ENCODE measurements around the gene MMP26.
"Not testable (repeated sequence)": the region's sequence is repeated elsewhere in the genome, so short reads cannot be mapped to it uniquely, and the experiment has no call there.

Gene MMP26

GRCh38 chr11:4697585-4697984, 7.0 kb upstream of the MMP26 start, which contains the start of gene OR51E2:
Gene OR51E2, minus strand, starts transcription at chr11:4697853. Its CDS starts 15,142 bp downstream, at chr11:4682711.
- Mint-ChIP-seq H3K4me3 (no peak within 1 kb of the TSS), H3K9me3 (no peaks in the 10 kb centered on the region)

GRCh38 chr11:4699697-4700435, 4.7 kb upstream of the MMP26 start:
- H3K27ac Mint-ChIP-seq, result no peak overlapping the region
- H3K4me3 Mint-ChIP-seq, result no peak overlapping the region
- H3K36me3 Mint-ChIP-seq, result no peaks in the 10 kb centered on the region
- DNase-seq (ENCODE audit: low spot score in 2 of 2) (no peak), ATAC-seq (ENCODE audit: low read depth) (no peak)
- H3K27me3 Mint-ChIP-seq, result peaks cover 4% of the 10 kb centered on the region
- H3K9me3 Mint-ChIP-seq, result no peaks in the 10 kb centered on the region
- no peaks in the 10 kb centered on the region for H3K4me1 Mint-ChIP-seq

More at GRCh38 chr11:4697585-4697984, 7.0 kb upstream of the MMP26 start, which contains the start of gene OR51E2:
- no peaks in the 10 kb centered on the region for H3K36me3 Mint-ChIP-seq
- peaks cover 4% of the 10 kb centered on the region for H3K27me3 Mint-ChIP-seq
- no peak for ATAC-seq (ENCODE audit: low read depth)
- H3K27ac Mint-ChIP-seq, result no peak within 1 kb of the TSS
- DNase-seq (ENCODE audit: low spot score in 2 of 2), result no peak
- H3K4me1 Mint-ChIP-seq, result no peaks in the 10 kb centered on the region

- Mint-ChIP-seq H3K4me1 (no peaks in the 10 kb centered on the region), H3K4me3 (no peak overlapping the region), H3K36me3 (no peaks in the 10 kb centered on the region), H3K27me3 (peaks cover 4% of the 10 kb centered on the region), H3K9me3 (no peaks in the 10 kb centered on the region), H3K27ac (no peak overlapping the region)
- no peak for ATAC-seq (ENCODE audit: low read depth)
- no peak for DNase-seq (ENCODE audit: low spot score in 2 of 2)
Observed at GRCh38 chr11:4700436-4700820, 4.2 kb upstream of the MMP26 start.

GRCh38 chr11:4704790-4705334, 278 bp downstream of the MMP26 start:
- ATAC-seq (ENCODE audit: low read depth) (no peak), DNase-seq (ENCODE audit: low spot score in 2 of 2) (no peak)
- Mint-ChIP-seq H3K27ac (no peak overlapping the region), H3K27me3 (peaks cover 9% of the 10 kb centered on the region), H3K4me3 (no peak overlapping the region), H3K9me3 (no peaks in the 10 kb centered on the region), H3K4me1 (no peaks in the 10 kb centered on the region), H3K36me3 (no peaks in the 10 kb centered on the region)

- ATAC-seq (ENCODE audit: low read depth) (no peak), DNase-seq (ENCODE audit: low spot score in 2 of 2) (no peak)
- no peak overlapping the region for H3K4me3 Mint-ChIP-seq
- no peaks in the 10 kb centered on the region for H3K9me3 Mint-ChIP-seq
- H3K36me3 Mint-ChIP-seq, result no peaks in the 10 kb centered on the region
- H3K27me3 Mint-ChIP-seq, result peaks cover 12% of the 10 kb centered on the region
- H3K4me1 Mint-ChIP-seq, result no peaks in the 10 kb centered on the region
- H3K27ac Mint-ChIP-seq, result no peak overlapping the region
Observed at GRCh38 chr11:4713241-4713640, 8.7 kb downstream of the MMP26 start.

GRCh38 chr11:4714300-4714699, 9.7 kb downstream of the MMP26 start:
- no peak overlapping the region for H3K4me3 Mint-ChIP-seq
- H3K9me3 Mint-ChIP-seq, result no peaks in the 10 kb centered on the region
- H3K4me1 Mint-ChIP-seq, result no peaks in the 10 kb centered on the region
- peaks cover 17% of the 10 kb centered on the region for H3K27me3 Mint-ChIP-seq
- H3K36me3 Mint-ChIP-seq, result no peaks in the 10 kb centered on the region
- no peak for ATAC-seq (ENCODE audit: low read depth)
- no peak for DNase-seq (ENCODE audit: low spot score in 2 of 2)
- no peak overlapping the region for H3K27ac Mint-ChIP-seq

- H3K36me3 Mint-ChIP-seq; ATAC-seq (ENCODE audit: low read depth); H3K4me3 Mint-ChIP-seq; H3K9me3 Mint-ChIP-seq; H3K27me3 Mint-ChIP-seq; DNase-seq (ENCODE audit: low spot score in 2 of 2); H3K27ac Mint-ChIP-seq; H3K4me1 Mint-ChIP-seq: not testable (repeated sequence)
Observed at GRCh38 chr11:4722616-4723534, 18.3 kb downstream of the MMP26 start.

GRCh38 chr11:4727171-4727570, 22.6 kb downstream of the MMP26 start:
- H3K4me1 Mint-ChIP-seq, result no peaks in the 10 kb centered on the region
- peaks cover 5% of the 10 kb centered on the region for H3K27me3 Mint-ChIP-seq
- no peaks in the 10 kb centered on the region for H3K36me3 Mint-ChIP-seq
- no peak overlapping the region for H3K4me3 Mint-ChIP-seq
- DNase-seq (ENCODE audit: low spot score in 2 of 2), result no peak
- H3K9me3 Mint-ChIP-seq, result no peaks in the 10 kb centered on the region
- ATAC-seq (ENCODE audit: low read depth), result no peak
- H3K27ac Mint-ChIP-seq, result no peak overlapping the region

- ATAC-seq (ENCODE audit: low read depth), result no peak
- Mint-ChIP-seq H3K27ac (no peak overlapping the region), H3K4me3 (no peak overlapping the region), H3K9me3 (peaks cover 2% of the 10 kb centered on the region), H3K27me3 (peaks cover 11% of the 10 kb centered on the region), H3K36me3 (no peaks in the 10 kb centered on the region), H3K4me1 (no peaks in the 10 kb centered on the region)
- DNase-seq (ENCODE audit: low spot score in 2 of 2), result no peak
Observed at GRCh38 chr11:4740735-4741134, 36.2 kb downstream of the MMP26 start.

- Mint-ChIP-seq H3K27me3 (peaks cover 7% of the 10 kb centered on the region), H3K27ac (no peak overlapping the region), H3K36me3 (no peaks in the 10 kb centered on the region), H3K4me1 (no peaks in the 10 kb centered on the region), H3K4me3 (no peak overlapping the region), H3K9me3 (no peaks in the 10 kb centered on the region)
- ATAC-seq (ENCODE audit: low read depth) (no peak), DNase-seq (ENCODE audit: low spot score in 2 of 2) (no peak)
Observed at GRCh38 chr11:4748438-4748837, 43.9 kb downstream of the MMP26 start.

GRCh38 chr11:4751201-4751600, 46.6 kb downstream of the MMP26 start:
- no peak for DNase-seq (ENCODE audit: low spot score in 2 of 2)
- no peaks in the 10 kb centered on the region for H3K9me3 Mint-ChIP-seq
- H3K4me3 Mint-ChIP-seq, result no peak overlapping the region
- H3K4me1 Mint-ChIP-seq, result no peaks in the 10 kb centered on the region
- H3K27me3 Mint-ChIP-seq, result peaks cover 6% of the 10 kb centered on the region
- no peak for ATAC-seq (ENCODE audit: low read depth)
- no peaks in the 10 kb centered on the region for H3K36me3 Mint-ChIP-seq
- H3K27ac Mint-ChIP-seq, result no peak overlapping the region
